Panc1 (cell line): ENCODE measurements around the gene IL11RA. TPM values are rescaled to one million over a fixed set of nuclear protein-coding genes. Genes with fewer than 3 reads are reported as not detected.

Experiments
- ATAC-seq: fragments of 200-7000 bp; cut with Tn5 transposase; 2 replicates; pipeline ENCODE4 v1.9.1; 2020; ENCODE audit warnings: mild to moderate bottlenecking, moderate library complexity
- BruUV-seq: library from RNA; stranded (reverse); fragments of 400-500 nt; replicated peaks from 2 replicates; lab custom pipeline; 2021; lab: Mats Ljungman, UMichigan
- CTCF ChIA-PET: fragments of 300-600 bp; sonication (Branson Sonifier 250); formaldehyde crosslinking; loops from one replicate; lab custom pipeline; 2022; ENCODE audit warnings: antibody characterized with exemption; lab: Charles Lee
- POLR2A ChIA-PET: fragments of 300-600 bp; sonication (Branson Sonifier 250); formaldehyde crosslinking; loops from one replicate; lab custom pipeline; 2022; ENCODE audit warnings: antibody characterized with exemption; lab: Charles Lee
- DNase-seq: peaks from one replicate; pipeline ENCODE4 v3.0.0-alpha.2; 2010; ENCODE audit warnings: low read depth, low spot score
- H3K27ac ChIP-seq: 2 replicates; pipeline ENCODE4 v1.5.1; 2011; ENCODE audit warnings: mild to moderate bottlenecking, low read length, inconsistent platforms
- H3K27me3 ChIP-seq: fragments of 200-500 bp; sonication (Bioruptor generic); 2 replicates; pipeline ENCODE4 v1.6.0; 2014; ENCODE audit warnings: low read length, inconsistent platforms; ENCODE audit not compliant: control insufficient read depth, insufficient read depth
- H3K36me3 ChIP-seq: fragments of 200-500 bp; sonication (Bioruptor generic); 2 replicates; pipeline ENCODE4 v1.5.1; 2014; ENCODE audit warnings: inconsistent platforms, mild to moderate bottlenecking, low read length, moderate library complexity; ENCODE audit not compliant: control insufficient read depth, insufficient read depth
- H3K4me1 ChIP-seq: 2 replicates; pipeline ENCODE4 v1.5.1; 2011; ENCODE audit warnings: inconsistent platforms, mild to moderate bottlenecking, low read length, moderate library complexity; ENCODE audit not compliant: control insufficient read depth, insufficient read depth
- H3K4me3 ChIP-seq, 2 experiments: 2 replicates each; pipeline ENCODE4 v1.5.1; 2011 to 2012; ENCODE audit warnings: low read depth in 2 of 2, low read length in 2 of 2, mild to moderate bottlenecking in 2 of 2, inconsistent platforms in 1 of 2, moderate library complexity in 1 of 2
- H3K9me3 ChIP-seq: fragments of 200-500 bp; sonication (Bioruptor generic); 2 replicates; pipeline ENCODE4 v1.5.1; 2014; ENCODE audit warnings: low read depth, mild to moderate bottlenecking, inconsistent platforms, low read length, moderate library complexity; ENCODE audit not compliant: control insufficient read depth, insufficient read depth
- POLR2AphosphoS5 ChIP-seq: IDR thresholded peaks from 2 replicates; pipeline ENCODE4 v1.6.1; 2012; ENCODE audit warnings: mild to moderate bottlenecking, low read depth, low read length, moderate library complexity
- REST ChIP-seq, 2 experiments: IDR thresholded peaks; 2 replicates each; pipeline ENCODE4 v1.6.1; 2011 to 2012; ENCODE audit warnings: low read depth in 2 of 2, control low read depth in 1 of 2, low read length in 1 of 2, mild to moderate bottlenecking in 1 of 2, moderate library complexity in 1 of 2; ENCODE audit not compliant: insufficient read depth in 1 of 2
- SIN3A ChIP-seq: IDR thresholded peaks from 2 replicates; pipeline ENCODE4 v1.6.1; 2012; ENCODE audit warnings: low read depth, mild to moderate bottlenecking, low read length, moderate library complexity, borderline replicate concordance; ENCODE audit not compliant: insufficient read depth
- TCF7L2 ChIP-seq: IDR thresholded peaks from 2 replicates; pipeline ENCODE4 v1.6.1; 2011; ENCODE audit warnings: mild to moderate bottlenecking, low read depth, low read length, inconsistent platforms
- in situ Hi-C: cut with HindIII; loops from 2 replicates; pipeline ENCODE4 v1.10.0; 2016; ENCODE audit warnings: low sequenced_read_pairs, low pct_unique_long_range_greater_than_20kb
- intact Hi-C: fragments of 100-400 bp; cut with micrococcal nuclease; formaldehyde crosslinking; loops from one replicate; pipeline ENCODE4 v1.10.0; 2022; ENCODE audit not compliant: unreplicated experiment
- total RNA-seq: library from RNA; stranded (reverse); gene quantifications from one replicate; pipeline ENCODE4 v1.2.1, GENCODE V29; 2021; ENCODE audit not compliant: unreplicated experiment
- TF ChIP-seq, protein P1 (sequence below): fragments of 450-650 bp; IDR thresholded peaks from 2 replicates; pipeline ENCODE4 v1.5.1; 2017; ENCODE audit warnings: mild to moderate bottlenecking

The IL11RA gene
- total RNA-seq, 1 experiment from 2014 or later = 21.6 TPM

- BruUV-seq = no TSS peak
- TF ChIP-seq, protein P1, sequence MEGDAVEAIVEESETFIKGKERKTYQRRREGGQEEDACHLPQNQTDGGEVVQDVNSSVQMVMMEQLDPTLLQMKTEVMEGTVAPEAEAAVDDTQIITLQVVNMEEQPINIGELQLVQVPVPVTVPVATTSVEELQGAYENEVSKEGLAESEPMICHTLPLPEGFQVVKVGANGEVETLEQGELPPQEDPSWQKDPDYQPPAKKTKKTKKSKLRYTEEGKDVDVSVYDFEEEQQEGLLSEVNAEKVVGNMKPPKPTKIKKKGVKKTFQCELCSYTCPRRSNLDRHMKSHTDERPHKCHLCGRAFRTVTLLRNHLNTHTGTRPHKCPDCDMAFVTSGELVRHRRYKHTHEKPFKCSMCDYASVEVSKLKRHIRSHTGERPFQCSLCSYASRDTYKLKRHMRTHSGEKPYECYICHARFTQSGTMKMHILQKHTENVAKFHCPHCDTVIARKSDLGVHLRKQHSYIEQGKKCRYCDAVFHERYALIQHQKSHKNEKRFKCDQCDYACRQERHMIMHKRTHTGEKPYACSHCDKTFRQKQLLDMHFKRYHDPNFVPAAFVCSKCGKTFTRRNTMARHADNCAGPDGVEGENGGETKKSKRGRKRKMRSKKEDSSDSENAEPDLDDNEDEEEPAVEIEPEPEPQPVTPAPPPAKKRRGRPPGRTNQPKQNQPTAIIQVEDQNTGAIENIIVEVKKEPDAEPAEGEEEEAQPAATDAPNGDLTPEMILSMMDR = no peak
- no peak for TF ChIP-seq SIN3A
- no peak for TF ChIP-seq TCF7L2
- TF ChIP-seq REST (IDR thresholded peaks at IDR 0.05; ENCODE audit: insufficient read depth in 1 of 2, low read depth in 2 of 2, low read length in 1 of 2) = no peak
- TF ChIP-seq POLR2AphosphoS5 = no peak
- Histone ChIP-seq H3K9me3 (no peaks in the 10 kb centered on the region), H3K4me1 (peaks cover under 1% of the 10 kb centered on the region), H3K36me3 (no peaks in the 10 kb centered on the region), H3K27ac (no peak overlapping the region), H3K4me3 (no peak overlapping the region), H3K27me3 (no peaks in the 10 kb centered on the region)
- ATAC-seq (no peak), DNase-seq (no peak)
- POLR2A ChIA-PET = no interaction called here
- CTCF ChIA-PET = no interaction called here
- in situ Hi-C loops = no loop called here
- intact Hi-C loops = no loop called here
These were observed 6.5 kb downstream of the IL11RA start for GRCh38 chr9:34658461-34658860.

- ATAC-seq (peak; percentile 19; the same call in 1 of the 2 replicates), DNase-seq (no peak)
- no TSS peak for BruUV-seq
- ChIA-PET POLR2A (no interaction called here), CTCF (interaction anchor here (1.9 kb wide), 1 partner anchor 13 kb away, joined by 4 read pairs; the partner anchor contains the start of gene GALT)
- Histone ChIP-seq H3K27ac (no peak overlapping the region), H3K4me1 (peaks cover 8% of the 10 kb centered on the region; the same call in 1 of the 2 replicates), H3K9me3 (no peaks in the 10 kb centered on the region), H3K27me3 (no peaks in the 10 kb centered on the region), H3K36me3 (no peaks in the 10 kb centered on the region), H3K4me3 (no peak overlapping the region)
- TF ChIP-seq REST (IDR thresholded peaks at IDR 0.05; ENCODE audit: insufficient read depth in 1 of 2, low read depth in 2 of 2, low read length in 1 of 2) (no peak), SIN3A (no peak), POLR2AphosphoS5 (no peak), TCF7L2 (no peak)
- TF ChIP-seq, protein P1 = no peak
- in situ Hi-C loops = no loop called here
- intact Hi-C loops = no loop called here
These were observed 7.7 kb downstream of the IL11RA start for GRCh38 chr9:34659592-34660253.
